ENCODE data around the gene SULT1A1. TPM values are rescaled to one million over a fixed set of nuclear protein-coding genes. Genes with fewer than 3 reads are reported as not detected.

SULT1A1 gene
- total and polyA plus RNA-seq, 2 of the 13 experiments (the other 11 are each of a cell fraction or from before 2014, with no cell fraction given) = 114 to 147 TPM

GRCh38 chr16:28580726-28581315 lies 29.0 kb downstream of the SULT1A1 start (continued):
- TF ChIP-seq HNRNPL (IDR thresholded peaks at IDR 0.05; ENCODE audit: low read depth, low read length) (no peak), FOSL1 (CRISPR knock-in tag; IDR thresholded peaks at IDR 0.05; ENCODE audit: borderline replicate concordance) (no peak), ZNF253 (CRISPR knock-in tag; IDR thresholded peaks at IDR 0.05; ENCODE audit: borderline replicate concordance) (no peak), ARID2 (CRISPR knock-in tag; IDR thresholded peaks at IDR 0.05; ENCODE audit: borderline replicate concordance) (no peak), ZZZ3 (CRISPR knock-in tag; IDR thresholded peaks at IDR 0.05; ENCODE audit: borderline replicate concordance) (no peak), GABPA (IDR thresholded peaks at IDR 0.05; ENCODE audit: low read depth, low read length) (no peak), GABPA (CRISPR knock-in tag; IDR thresholded peaks at IDR 0.05; ENCODE audit: low read depth) (no peak), ZBTB33 (CRISPR knock-in tag; IDR thresholded peaks at IDR 0.05) (no peak), IKZF4 (CRISPR knock-in tag; IDR thresholded peaks at IDR 0.05; ENCODE audit: borderline replicate concordance, low read depth, not compliant biosample characterization) (no peak), ESRRA (CRISPR knock-in tag; IDR thresholded peaks at IDR 0.05; ENCODE audit: low read depth) (no peak), PATZ1 (CRISPR knock-in tag; IDR thresholded peaks at IDR 0.05) (peak; percentile 73), ZNF121 (CRISPR knock-in tag; IDR thresholded peaks at IDR 0.05) (no peak), MTA3 (CRISPR knock-in tag; IDR thresholded peaks at IDR 0.05) (no peak), ZNF414 (CRISPR knock-in tag; IDR thresholded peaks at IDR 0.05) (no peak), ZNF317 (CRISPR knock-in tag; IDR thresholded peaks at IDR 0.05) (no peak), DBP (CRISPR knock-in tag; IDR thresholded peaks at IDR 0.05; ENCODE audit: not compliant biosample characterization) (no peak), NR2F6 (IDR thresholded peaks at IDR 0.05) (no peak), NR2F6 (CRISPR knock-in tag; IDR thresholded peaks at IDR 0.05) (no peak; the same call in 1 of the 2 replicates), ZNF691 (CRISPR knock-in tag; IDR thresholded peaks at IDR 0.05; ENCODE audit: borderline replicate concordance, low read depth) (no peak), STAG1 (CRISPR knock-in tag; IDR thresholded peaks at IDR 0.05) (no peak), BHLHE40 (IDR thresholded peaks at IDR 0.05; ENCODE audit: low read length) (0 out of 2 replicates have a peak, but pooled peaks have one; percentile 16), ZNF280D (CRISPR knock-in tag; IDR thresholded peaks at IDR 0.05) (no peak)
